GDM1 (cell line): Measurements from ENCODE around the gene DDX1.
"Not testable (repeated sequence)": the region's sequence is repeated elsewhere in the genome, so short reads cannot be mapped to it uniquely, and the experiment has no call there.

Experiments used
- DNase-seq: peaks from one replicate; lab custom pipeline; 2025; lab: John Stamatoyannopoulos, UW

DDX1 gene

DNA sequence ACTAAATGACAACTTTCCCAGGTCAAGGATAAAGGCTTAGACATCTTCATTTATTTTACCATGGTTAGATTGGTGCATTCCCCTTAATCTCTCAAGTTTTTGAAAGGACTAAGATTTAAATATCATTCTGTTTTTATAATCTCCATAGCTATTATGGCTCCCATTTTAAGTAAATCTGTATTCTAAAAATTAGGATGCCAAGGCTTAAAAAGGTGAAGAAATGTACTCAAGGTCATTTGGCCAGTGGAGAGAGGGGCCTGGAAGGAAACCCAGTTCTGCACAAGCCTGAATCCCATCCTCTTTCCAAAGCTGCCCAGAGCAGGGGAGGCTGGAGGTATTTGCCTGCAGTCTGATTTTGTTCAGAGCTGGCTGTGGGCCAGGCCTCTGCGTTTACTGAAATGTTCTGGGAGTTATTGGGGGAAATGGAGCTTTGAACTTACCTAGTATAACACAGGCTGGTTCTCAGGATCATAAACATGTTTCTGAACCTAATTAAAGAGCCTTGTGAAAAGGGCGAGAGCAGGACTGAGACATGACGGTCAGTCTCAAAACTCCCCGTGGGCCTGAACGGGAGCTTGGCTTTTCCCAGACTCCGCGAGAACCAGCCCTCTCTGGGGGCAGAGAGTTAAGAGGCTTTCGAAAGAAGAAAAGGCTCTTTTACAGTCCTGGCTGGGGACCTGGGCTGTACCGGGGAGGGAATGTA is 85.6 kb downstream of the DDX1 start:
- DNase-seq = no peak

DNA sequence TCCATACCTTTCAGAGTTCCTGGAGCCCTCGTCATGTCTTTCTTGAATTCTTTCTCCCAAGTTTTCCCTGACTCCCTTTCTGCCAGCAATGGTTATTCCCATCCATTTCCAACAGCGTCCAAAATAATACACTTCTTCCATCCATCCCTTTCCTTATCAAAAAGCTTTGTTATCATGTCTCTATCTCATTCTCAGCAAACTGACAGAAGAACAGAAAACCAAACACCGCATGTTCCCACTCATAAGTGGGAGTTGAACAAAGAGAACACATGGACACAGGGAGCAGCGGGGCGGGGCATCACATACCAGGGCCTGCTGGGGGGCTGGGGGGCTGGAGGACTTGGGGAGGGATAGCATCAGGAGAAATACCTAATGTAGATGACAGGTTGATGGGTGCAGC is 86.7 kb downstream of the DDX1 start:
- no peak for DNase-seq

DNA sequence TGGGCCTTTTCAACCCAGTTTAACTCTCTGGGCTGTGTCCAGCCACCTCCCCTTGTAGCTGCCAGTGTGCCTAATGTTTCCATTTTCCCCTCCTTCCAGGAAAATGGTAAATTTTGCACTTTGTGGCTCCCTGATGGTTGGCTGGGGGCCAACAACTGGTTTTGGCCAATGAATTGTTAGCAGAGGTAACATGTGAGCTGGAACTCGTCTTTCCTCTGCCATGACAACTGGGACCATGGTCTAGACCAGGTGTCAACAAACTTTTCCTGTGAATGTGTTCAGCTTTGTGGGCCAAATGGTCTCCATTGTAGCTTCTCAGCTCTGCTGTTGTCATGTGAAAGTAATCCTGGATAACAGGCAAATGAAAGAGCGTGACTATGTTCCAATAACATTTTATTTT is 87.2 kb downstream of the DDX1 start:
- DNase-seq = no peak

DNA sequence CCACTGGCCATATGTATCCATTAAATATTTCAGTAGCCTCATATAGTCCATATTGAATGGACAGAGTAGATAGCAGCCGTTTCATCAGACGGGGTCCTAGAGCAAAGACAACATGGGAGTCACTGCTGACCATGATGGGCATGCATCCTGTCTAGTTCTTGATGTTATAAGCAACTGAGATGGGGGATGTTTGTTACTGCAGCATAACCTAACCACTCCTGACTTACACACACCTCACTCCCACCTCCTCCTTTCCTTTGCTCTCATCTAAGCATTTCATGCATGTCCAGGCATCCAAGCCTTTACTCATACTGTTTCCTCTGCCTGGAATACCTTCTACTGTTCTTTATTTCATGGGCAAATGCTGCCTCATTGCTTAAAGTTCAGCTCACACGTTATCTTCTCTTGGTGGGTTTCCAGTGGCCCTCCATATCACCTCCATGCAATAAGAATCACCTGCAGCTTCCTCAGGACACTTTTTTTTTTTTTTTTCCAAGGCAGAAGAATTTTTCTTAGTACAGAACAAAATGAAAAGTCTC is 87.8 kb downstream of the DDX1 start:
- no peak for DNase-seq

DNA sequence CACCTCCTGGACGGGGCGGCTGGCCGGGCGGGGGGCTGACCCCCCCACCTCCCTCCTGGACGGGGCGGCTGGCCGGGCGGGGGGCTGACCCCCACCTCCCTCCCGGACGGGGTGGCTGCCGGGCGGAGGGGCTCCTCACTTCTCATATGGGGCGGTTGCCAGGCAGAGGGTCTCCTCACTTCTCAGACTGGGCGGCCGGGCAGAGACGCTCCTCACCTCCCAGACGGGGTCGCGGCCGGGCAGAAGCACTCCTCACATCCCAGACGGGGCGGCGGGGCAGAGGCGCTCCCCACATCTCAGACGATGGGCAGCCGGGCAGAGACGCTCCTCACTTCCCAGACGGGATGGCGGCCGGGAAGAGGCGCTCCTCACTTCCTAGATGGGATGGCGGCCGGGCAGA is 88.5 kb downstream of the DDX1 start:
- not testable (repeated sequence) for DNase-seq
